B cell (primary cell): ENCODE results near the gene FOXL2NB.

Source experiments
- CTCF ChIP-seq: fragments of 200-600 bp; IDR thresholded peaks from one replicate; pipeline ENCODE4 v1.8.0; 2022; ENCODE audit warnings: antibody characterized with exemption, mild to moderate bottlenecking
- EZH2 ChIP-seq: IDR thresholded peaks from 2 replicates; pipeline ENCODE4 v1.6.1; 2012; ENCODE audit warnings: borderline replicate concordance, low read depth, mild to moderate bottlenecking, moderate library complexity, low read length; ENCODE audit not compliant: insufficient read depth, poor library complexity, severe bottlenecking

GRCh38 chr3:138898301-138898700 is 48.7 kb upstream of the FOXL2NB start:
- TF ChIP-seq CTCF (no peak), EZH2 (no peak)
